GM18499 (cell line): ENCODE results near the gene AHNAK.
"Not testable (repeated sequence)": the region's sequence is repeated elsewhere in the genome, so short reads cannot be mapped to it uniquely, and the experiment has no call there.

Source experiments
- ATAC-seq: cut with Tn5 transposase; IDR thresholded peaks from one replicate; pipeline ENCODE4 v1.9.1; 2021; ENCODE audit warnings: moderate number of reproducible peaks; ENCODE audit not compliant: insufficient read depth, unreplicated experiment

The AHNAK gene

GRCh38 chr11:62554387-62555167 is 8.0 kb upstream of the AHNAK start:
- no peak for ATAC-seq

- ATAC-seq: no peak
These were observed 7.3 kb upstream of the AHNAK start for GRCh38 chr11:62553839-62554361.

GRCh38 chr11:62553080-62553838 is 6.7 kb upstream of the AHNAK start:
- no peak for ATAC-seq

- ATAC-seq: no peak
These were observed 6.0 kb upstream of the AHNAK start for GRCh38 chr11:62552485-62553079.

- ATAC-seq: not testable (repeated sequence)
These were observed 3.9 kb upstream of the AHNAK start for GRCh38 chr11:62550478-62550877.

GRCh38 chr11:62548545-62549335 is 2.1 kb upstream of the AHNAK start:
- ATAC-seq: no peak

GRCh38 chr11:62547691-62548281 is 1.2 kb upstream of the AHNAK start:
- no peak for ATAC-seq

GRCh38 chr11:62546929-62547625 is 471 bp upstream of the AHNAK start:
- ATAC-seq: no peak

- ATAC-seq: no peak
These were observed 966 bp downstream of the AHNAK start for GRCh38 chr11:62545437-62546243.

GRCh38 chr11:62544581-62545436 is 1.8 kb downstream of the AHNAK start:
- ATAC-seq: no peak

GRCh38 chr11:62543680-62544444 is 2.7 kb downstream of the AHNAK start:
- ATAC-seq: no peak

- ATAC-seq: no peak
These were observed 3.6 kb downstream of the AHNAK start for GRCh38 chr11:62542750-62543567.

GRCh38 chr11:62542111-62542745 is 4.4 kb downstream of the AHNAK start:
- ATAC-seq: no peak

GRCh38 chr11:62540804-62541701 is 5.6 kb downstream of the AHNAK start:
- no peak for ATAC-seq
